GM21515 (cell line): ENCODE results near the gene WASF3.

Experiments used
- ATAC-seq: cut with Tn5 transposase; IDR thresholded peaks from one replicate; pipeline ENCODE4 v1.9.1; 2021; ENCODE audit not compliant: unreplicated experiment

The WASF3 gene

GRCh38 chr13:26589226-26589625 lies 31.7 kb downstream of the WASF3 start:
- no peak for ATAC-seq

DNA sequence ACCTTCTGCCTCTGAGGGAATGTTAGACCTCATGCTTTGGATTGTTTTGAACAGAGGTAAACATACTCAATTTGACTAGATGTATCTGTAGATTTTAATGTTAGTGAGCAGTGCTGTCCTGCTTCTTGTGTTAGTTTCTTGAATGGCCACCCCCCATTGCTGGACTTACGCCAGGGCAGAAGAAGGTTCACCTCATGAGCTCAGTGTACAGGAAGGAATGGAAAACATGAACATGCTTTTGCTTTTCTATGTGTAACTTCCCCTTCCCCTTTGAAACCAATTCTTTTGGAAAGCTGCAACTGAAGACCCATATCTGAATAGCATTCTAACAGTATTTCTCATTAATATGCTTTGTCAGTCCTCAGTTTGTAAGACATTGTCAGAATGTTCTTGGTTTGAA lies 32.3 kb downstream of the WASF3 start:
- no peak for ATAC-seq

- no peak for ATAC-seq
Observed at GRCh38 chr13:26590379-26590778, 32.9 kb downstream of the WASF3 start.

- no peak for ATAC-seq
Observed at GRCh38 chr13:26590951-26591350, 33.5 kb downstream of the WASF3 start.

DNA sequence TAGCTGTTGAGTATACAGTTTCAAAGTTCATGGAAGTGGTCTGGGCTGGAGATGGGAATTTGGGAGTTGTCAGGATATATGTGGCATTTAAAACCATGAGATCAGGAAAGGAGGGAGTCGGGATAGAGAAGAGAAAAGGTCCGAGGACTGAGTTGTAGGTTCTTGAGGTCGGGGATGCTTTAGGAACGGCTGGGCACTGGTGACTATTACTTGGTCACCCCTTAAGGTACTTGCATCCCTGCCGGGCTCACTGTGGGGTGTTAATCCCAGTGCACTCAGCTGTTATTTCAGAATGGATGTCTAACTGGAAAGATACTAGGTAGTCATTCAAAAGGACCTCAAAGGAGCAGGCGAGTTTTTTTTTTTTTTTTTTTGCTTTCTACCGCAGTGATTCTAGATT lies 34.2 kb downstream of the WASF3 start:
- no peak for ATAC-seq

DNA sequence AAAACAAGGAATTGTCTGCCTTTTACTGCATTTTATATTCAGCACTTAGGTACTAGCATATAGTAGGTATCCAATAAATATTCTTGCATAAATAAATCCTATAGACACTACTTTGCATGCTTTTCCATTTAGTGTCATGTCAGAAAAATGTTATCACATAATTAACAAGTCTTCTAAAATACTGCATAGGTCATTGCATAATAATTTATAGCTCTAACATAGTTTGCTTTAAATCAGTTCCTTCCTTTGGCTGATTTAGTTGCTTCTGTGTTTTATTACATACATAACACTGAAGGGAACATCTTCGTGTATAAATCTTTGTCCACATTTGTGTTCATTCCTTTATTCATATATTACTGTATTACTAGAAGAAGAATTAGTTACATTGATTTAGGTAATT lies 36.2 kb downstream of the WASF3 start:
- ATAC-seq = no peak

GRCh38 chr13:26594363-26594762 lies 36.9 kb downstream of the WASF3 start:
- ATAC-seq = no peak

GRCh38 chr13:26596458-26596857 lies 39.0 kb downstream of the WASF3 start:
- no peak for ATAC-seq

- ATAC-seq = no peak
Observed at GRCh38 chr13:26599403-26599802, 41.9 kb downstream of the WASF3 start.

- ATAC-seq = no peak
Observed at GRCh38 chr13:26599860-26600259, 42.4 kb downstream of the WASF3 start.

DNA sequence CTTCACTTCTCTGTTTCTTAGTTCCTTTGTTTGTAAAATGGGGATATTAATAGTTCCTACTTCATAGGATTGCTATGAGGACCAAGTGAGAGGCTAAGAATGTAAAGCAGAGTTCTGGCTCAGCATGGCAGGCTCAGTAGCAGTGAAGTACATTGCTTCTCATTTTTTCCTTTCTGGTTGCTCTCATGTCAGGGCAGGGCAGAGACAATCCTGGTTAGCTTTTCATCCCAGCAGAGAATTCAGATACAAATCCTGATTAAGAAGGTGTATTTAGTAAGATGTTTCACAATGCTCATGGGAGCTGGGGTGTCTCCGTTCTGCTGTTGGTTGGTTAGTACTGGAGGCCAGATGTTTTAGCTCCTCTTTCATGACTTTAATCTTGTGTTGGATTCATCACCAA lies 42.9 kb downstream of the WASF3 start:
- ATAC-seq = no peak

DNA sequence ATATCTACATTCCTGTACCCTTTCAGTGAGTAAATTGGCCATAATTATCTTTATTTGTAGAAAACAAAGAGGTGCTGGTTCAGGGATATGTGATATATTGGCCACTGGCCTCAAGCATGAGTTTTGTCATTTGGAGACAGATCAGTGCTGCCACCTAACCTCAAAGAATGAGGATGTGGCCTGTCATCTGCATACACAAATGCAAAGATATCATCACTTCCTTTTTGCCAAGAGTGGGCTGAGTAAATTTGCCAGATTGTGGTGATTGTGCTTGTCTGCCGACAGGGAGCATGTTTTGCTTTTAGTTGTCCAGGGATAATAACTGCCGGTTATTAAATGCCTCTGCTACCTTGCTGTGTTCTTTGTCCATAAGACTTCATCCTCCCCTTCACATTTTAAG lies 44.2 kb downstream of the WASF3 start:
- ATAC-seq = no peak

GRCh38 chr13:26602783-26603182 lies 45.3 kb downstream of the WASF3 start:
- no peak for ATAC-seq

- no peak for ATAC-seq
Observed at GRCh38 chr13:26604784-26605545, 47.5 kb downstream of the WASF3 start.

GRCh38 chr13:26605845-26606244 lies 48.4 kb downstream of the WASF3 start:
- ATAC-seq = no peak

- no peak for ATAC-seq
Observed at GRCh38 chr13:26606631-26607030, 49.1 kb downstream of the WASF3 start.

DNA sequence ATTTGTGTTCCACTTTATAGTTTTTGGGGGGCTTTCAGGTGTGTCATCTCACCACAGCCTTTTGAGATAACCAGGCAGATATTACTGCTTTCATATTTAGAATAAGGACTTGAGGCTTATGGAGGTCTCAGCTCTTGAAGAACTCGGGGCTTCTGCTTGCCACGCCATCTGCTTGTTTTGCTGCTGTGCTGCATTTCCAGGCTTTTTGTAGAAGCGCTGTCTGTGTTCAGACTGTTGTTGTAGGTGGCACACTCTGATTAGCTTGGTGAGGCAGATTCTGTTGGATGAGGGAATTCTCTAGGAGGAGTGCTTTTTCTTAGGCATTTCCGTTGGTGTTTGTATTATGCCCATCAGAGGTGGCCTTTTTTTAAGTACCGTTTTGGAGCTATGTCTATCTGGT lies 57.2 kb downstream of the WASF3 start:
- ATAC-seq = no peak

DNA sequence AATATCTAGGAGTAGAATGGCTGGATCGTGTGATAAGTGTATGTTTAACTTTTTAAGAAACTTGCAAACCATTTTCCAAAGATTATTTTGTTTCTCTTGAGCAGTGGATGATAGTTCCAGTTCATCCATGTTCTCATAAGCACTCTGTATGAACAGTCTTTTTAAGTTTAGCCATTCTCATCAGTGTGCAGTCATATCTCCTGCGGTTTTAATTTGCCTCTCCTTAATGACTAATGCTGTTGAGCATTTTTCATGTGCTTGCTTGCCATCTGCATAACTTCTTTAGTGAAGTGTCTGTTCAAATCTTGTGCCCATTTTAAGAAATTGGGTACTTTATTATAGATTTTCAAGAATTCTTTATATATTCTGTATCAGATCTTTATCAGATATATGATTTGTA lies 58.6 kb downstream of the WASF3 start:
- no peak for ATAC-seq

DNA sequence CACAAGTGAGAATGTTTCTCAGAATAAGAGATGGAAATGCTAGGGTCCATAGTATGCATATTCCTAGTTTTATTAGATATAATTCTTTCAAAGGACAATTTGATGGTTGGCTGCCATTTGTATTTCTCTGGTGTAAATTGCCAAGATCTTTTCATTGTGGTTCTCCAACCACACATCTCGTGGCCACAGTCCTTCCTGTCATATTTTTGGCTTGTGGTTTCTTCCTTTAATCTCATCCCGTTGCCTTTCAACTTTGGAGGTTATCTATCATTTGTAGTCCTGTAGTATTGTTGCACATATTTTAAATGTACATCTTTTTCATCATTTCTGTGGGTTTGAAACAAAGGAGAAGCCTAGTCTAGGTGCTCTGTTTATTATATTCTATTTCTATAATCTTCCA lies 61.2 kb downstream of the WASF3 start:
- no peak for ATAC-seq

- ATAC-seq = no peak
Observed at GRCh38 chr13:26619358-26619757, 61.9 kb downstream of the WASF3 start.

- no peak for ATAC-seq
Observed at GRCh38 chr13:26621731-26622401, 64.4 kb downstream of the WASF3 start.

GRCh38 chr13:26623125-26623524 lies 65.6 kb downstream of the WASF3 start:
- ATAC-seq = no peak

DNA sequence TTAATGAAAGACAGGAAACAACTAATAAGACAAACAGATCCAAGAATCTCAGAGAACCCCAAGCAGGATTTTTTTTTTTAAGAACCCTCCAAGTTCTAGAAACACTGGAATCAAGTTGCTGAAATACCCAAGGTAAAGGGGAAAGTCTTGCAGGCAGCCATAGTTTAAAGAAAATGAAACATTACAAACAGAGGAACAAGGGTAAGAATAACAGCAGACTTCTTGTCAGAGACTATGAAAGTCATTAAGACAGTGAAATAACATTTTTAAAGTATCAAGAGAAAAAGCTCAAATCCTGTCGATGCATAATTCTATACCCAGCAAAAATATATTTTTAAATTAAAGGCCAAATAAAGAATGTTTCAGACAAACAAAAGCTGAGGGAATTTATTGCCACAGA lies 67.1 kb downstream of the WASF3 start:
- no peak for ATAC-seq
